HG03460 (cell line): ENCODE measurements around the gene RIPPLY3.

Source experiments
- ATAC-seq: cut with Tn5 transposase; IDR thresholded peaks from one replicate; pipeline ENCODE4 v1.9.1; 2021; ENCODE audit not compliant: unreplicated experiment

The RIPPLY3 gene, protein sequence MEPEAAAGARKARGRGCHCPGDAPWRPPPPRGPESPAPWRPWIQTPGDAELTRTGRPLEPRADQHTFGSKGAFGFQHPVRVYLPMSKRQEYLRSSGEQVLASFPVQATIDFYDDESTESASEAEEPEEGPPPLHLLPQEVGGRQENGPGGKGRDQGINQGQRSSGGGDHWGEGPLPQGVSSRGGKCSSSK

DNA sequence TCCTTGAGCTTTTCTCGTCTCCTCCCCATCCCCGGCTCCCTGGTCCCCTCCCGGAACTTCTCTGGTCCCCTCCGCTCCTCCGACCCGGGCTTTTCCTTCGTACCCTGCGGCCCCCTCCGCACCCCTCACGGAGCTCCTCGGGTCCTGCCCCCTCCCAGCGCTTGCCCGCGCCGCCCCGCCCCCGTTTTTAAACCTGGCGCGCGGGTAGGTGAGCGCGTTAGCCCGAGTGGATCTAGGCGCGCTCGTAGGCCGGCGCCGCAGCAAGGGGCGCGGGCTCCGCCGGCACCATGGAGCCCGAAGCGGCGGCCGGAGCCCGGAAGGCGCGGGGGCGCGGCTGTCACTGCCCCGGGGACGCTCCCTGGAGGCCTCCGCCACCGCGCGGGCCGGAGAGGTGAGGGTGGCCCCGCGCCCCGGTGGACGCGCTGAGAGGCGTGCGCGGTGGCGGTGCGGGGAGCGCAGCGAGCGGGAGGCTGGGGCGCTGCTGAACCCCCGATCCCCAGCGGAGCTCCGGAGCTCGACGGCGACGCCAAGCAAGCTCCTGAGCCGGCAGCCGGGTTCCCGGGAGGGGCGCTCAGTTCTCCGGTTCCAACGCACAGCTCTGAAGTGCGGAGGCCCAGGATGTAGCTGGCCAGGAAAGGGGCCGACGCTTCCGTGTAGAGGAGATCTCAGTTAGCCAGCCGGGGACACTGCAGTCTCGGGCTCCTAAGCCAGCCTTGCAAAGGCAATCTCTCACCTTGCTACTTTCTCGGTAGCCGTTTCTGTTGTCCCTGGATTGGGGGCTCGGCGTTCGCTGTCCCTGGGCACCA is at the start of gene RIPPLY3:
Gene RIPPLY3 (plus strand): TSS at position 217 of the 806 bp plus-strand sequence. CDS start 71 bp downstream, at position 288.
- no peak for ATAC-seq

DNA sequence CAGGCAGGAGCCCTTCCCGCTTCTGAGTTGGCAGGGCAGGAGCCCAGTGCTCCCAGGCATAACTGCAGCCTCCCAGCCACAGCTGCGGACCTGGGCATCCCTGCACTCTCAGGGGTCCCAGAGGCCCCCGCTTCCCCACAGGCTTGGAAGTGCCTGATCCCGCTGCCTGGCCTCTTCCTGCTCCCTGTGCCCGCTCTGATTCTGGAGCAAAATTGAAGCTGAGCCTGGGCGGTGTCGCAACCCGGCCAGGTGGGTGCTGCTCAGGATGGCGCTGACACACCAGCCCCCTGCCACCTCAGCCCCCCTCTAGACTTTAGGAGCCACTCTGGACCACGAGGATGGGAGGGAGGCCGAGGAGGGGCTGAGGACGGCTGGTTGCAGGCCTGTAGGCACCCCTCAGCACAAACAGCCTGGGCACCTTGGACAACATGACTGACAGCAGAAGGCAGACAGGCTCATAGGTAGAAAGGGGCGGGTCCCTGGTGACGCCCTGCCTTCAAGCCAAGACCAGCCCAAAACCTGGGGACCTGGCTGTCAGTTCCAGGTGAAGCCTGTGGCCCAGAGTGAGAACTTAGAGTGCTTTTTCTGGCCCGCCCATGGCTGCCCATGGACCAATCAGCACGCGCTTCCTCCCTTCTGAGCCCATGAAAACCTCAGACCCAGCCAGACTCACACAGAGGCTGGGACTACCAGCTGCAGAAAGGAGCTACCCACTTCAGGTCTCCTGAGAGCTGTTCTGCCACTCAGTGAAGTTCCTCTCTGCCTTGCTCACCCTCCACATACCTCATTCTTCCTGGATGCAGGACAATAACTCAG is 47.3 kb upstream of the RIPPLY3 start:
- no peak for ATAC-seq

DNA sequence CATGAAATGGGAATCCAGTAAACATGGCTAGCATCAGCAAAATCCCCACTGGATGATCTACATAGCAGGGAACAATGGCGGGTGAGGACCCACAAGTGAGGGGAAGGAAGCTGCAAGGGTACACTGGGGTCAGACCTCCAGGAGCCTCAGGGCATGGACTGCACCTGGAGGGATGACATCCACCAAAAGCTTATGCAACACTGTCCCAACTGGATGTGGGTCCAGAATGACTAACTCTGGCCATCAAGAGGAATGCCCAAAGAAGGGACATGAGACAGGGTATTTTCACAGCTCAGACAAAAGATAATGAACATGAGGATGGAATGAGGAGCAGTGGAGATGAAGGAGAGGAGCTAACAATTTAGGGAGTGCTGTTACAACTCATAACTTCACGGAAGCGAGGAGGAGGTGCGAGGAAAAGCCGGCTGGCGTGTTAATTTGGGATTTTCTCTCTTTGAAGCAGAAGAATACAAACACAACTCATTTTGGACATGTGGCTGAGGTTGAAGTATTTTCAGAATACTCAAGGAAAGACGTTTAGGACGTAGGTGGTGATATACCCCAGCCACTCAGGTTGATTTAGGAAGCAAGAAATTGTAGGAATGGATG is 45.7 kb upstream of the RIPPLY3 start:
- ATAC-seq: no peak

DNA sequence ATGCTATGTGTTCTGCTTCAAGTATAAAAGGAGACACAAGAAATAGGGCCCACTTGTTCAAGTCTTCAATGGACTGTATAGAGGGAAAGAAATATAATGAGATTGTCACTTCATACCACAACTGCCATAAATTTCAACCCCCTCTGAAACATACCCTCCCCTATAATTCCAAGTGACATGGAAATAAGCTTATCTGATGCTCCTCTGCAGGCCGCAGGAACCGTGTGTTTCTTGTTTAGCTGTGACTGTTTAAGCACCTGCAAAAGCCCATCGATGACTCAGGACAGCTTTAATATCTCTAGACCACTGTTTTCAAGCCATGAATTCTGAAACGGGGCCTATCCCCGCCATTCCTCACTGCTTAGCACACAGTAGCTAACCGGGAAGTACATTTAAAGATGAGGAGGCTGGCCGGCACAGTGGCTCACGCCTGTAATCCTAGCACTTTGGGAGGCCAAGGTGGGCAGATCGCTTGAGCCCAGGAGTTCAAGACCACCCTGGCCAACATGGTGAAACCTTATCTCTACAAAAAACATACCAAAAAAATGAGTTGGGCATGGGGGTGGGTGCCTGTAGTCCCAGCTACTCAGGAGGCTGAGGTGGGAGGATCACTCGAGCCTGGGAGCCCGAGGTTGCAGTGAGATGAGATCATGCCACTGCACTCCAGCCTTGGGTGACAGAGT is 44.3 kb upstream of the RIPPLY3 start:
- no peak for ATAC-seq

DNA sequence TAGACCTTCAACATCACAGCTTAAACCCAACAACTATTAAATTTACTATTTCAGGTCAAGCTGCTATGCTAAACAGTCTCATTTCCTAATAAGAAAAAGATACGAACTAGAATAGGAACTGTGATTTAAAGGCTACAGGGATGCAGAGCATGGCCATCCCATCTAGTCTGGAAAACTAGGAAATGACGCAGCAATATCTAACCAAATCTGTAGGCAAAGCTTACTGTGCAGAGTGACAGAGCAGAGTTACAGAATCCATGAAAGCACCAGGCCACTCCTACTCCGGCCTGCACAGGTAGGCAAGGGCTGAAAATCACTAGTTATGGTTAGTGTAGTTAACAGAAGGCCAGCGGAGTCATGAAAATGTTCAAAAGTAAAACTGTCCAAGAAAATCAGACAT is 42.1 kb upstream of the RIPPLY3 start:
- no peak for ATAC-seq

DNA sequence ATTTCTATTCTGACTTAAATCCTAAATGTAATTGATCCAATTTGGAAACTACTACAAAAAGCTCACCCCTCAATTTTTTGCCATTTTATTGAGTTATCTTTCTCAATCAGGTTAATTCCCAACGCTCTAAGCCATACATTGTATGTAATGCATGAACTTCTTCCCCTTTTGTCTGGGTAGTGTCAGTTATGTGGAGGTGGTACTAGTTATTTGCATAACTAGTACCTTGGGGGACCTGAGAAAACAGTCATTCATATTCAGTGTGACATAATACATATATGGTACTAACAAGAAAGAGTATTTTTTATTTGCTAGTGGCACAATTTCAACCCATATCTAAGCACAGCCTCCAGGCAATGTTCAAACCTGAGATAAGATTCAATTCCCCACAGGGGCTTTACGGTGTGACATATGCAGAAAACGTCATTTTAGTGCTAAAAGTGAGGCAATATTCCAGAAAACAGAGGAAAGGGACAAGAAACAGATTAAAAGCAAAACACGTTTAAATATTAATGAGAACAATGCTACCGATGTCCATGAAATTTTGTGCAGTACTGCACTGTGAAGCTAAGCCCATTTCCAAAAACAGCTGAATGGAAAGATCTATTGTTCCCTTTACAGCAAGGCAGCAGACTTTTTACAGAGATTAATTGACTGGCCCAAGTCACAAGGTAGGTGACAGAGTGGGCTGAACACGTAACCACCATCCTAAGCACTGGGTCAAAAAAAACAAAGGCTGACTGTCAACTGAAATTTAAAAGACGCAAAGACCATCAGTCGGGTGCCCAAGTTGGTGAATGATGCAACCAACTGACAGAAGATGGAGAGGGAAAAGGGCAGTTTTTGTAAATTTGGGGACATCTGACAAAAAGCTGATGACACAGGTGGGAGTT is 41.4 kb upstream of the RIPPLY3 start:
- ATAC-seq: no peak

DNA sequence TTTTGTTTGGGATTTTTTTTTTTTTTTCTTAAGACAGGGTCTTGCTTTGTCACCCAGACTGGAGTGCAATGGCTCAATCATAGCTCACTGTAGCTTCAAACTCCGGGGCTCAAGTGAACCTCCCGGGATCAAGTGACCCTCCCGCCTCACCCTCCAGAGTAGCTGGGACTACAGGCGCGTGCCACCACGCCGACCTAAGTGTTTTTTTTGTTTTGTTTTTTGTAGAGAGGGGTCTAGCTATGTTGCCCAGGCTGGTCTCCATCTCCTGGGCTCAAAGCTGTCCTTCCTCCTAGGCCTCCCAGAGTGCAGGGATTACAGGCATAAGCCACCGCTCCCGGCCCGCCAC is 40.8 kb upstream of the RIPPLY3 start:
- ATAC-seq: no peak

DNA sequence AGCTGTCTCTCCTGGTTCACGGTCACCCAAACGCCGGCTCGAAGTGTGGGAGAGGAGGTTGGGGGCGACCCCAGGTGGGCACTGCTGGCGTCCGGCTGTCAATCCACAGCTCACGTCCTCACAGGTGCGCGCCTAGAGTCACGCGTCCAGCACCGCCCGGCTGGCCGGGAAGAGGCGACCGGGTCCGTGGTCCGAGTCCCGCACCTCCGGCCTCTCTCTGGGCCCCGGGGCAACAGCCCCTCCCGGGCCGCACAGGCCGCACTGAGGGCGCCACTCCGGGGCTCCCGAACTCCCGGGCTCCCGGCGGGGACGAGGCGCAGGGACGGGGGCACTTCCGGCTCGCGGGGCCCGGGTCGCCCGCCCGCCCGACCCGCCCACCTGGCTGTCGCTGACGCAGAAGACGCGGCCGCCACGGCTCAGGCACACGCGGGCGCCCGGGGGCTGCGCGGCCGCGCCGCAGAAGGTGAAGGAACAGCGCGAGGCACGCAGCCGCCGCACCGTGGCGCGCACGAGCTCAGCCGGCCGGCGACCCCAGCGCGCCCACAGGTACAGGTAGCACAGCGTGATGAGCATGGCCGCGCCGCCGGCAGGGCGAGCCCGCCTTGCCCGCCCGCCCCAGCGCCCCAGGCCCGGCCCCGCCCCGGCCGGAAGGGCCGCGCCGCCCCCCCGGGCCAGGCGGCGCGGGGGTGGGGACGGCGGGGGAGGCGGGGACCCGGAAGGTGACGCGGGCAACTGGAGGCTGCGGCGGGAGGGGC is 40.3 kb upstream of the RIPPLY3 start, which contains the start of gene HLCS:
Gene HLCS (minus strand): TSS at position 604 of the 755 bp plus-strand sequence. CDS start 31 bp downstream, at position 573.
- peak; percentile 77 for ATAC-seq

DNA sequence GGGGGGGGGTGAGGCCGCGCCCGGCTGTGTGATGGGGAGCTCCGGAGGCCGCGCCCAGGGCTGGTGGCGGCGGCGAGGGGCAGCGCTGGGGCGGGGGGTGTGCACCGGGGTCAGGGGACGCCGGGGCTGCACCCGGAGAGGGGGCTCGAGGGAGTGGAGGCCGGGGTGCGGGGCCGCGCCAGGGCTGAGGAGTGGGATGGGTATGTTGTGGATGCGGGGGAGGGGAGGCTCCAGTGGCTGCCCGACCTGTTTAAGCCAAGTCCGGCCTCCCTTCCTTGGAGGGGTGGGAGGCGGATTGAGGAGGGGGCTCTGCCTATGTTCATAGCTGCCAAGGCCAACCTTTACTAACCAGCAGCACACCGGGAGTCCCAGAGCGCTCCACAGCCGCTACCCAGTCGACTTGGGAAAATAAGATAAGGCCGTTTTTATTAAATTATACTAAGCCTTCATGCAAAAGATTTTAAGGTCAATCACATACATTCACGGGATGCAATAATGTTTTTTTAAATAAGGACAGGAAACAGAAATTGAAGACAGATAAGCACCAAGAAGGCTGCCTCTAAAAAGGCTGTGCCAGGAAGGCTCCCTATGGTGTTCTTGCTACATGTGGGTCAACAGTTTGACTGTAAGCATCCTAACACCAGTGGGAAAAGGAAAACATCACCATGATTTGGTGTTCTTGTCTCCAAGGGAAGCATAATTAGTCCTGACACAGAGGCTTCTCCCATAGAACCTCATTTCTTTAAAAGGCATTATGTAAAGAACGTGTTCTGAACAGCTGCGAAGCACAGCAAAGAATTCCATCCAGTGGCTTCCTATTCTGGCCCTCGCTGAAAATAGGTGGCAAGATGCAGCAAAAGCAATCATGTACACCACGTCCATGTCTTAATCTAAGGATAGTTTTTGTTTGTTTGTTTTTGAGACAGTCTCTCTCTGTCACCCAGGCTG is 39.4 kb upstream of the RIPPLY3 start:
- no peak for ATAC-seq

DNA sequence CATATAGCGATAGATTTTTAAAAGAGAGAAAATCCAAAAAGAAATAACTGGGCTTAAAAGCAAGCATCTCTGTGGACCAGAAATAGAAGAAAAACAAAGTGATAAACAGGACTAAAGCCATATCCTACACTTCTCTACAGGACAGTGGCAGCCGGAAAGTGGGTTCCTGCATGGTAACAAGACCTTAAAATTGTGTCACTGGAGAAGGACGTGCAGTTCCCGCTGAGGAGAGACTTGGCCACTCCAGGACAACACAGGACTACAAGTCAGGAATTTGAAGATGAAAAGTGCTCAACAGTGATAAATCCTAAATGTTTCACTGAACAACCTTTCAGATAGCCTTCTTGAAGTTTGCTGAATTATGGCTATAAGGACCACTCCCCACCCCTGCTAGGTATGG is 38.1 kb upstream of the RIPPLY3 start:
- no peak for ATAC-seq

DNA sequence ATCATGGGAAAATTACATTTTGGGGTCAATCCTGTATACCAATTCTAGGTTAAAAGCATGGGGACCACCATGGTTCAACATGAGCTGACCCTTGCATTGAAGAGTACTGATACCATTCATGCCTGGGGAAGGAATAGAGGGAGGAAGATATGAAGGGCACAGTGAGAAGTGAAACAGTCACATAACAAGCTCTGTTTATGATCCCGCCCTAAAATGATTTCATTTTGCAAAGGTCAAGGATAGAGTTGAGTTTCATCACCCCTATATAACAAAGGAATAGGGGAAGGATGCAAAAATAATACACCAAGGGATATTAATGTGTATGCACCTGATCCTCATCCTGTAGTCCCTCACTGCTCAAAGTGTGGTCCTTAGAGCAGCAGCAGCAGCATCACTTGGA is 37.5 kb upstream of the RIPPLY3 start:
- no peak for ATAC-seq

DNA sequence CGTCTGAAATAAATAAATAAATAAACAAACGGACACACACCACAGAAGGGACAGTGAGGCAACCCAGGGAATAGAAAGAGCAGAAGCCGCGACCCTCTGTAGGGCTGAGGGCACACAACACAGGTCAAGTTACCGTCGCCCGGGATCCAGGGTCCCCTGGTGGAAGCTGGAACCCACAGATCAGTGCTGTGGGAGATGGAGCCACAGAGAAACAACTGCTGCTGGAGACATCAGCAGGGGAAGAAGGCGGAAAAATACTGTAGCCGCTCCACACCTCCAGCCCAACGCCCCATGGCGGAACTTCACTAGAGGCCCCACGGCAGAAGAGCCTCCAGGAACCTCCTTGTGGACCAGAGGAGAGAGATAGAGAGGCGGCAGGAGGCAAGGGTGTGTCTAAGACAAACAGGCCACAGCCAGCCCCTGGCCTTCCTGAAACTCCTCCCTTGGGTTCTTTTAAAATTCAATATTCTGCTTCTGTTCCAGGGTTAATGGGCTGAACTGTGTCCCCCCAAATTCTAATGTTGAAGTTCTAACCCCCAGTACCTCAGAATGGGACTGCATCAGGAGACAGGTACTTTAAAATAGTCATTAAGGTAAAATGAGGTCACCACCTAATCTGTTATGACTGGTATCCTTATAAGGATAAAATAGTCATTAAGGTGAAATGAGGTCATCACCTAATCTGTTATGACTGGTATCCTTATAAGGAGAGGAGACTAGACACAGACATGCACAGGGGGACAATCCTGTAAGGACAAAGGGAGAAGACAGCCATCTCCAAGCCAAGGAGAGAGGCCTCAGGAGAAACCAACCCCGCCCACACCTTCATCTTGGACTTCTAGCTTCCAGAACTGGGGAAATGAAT is 32.3 kb upstream of the RIPPLY3 start:
- ATAC-seq: no peak

DNA sequence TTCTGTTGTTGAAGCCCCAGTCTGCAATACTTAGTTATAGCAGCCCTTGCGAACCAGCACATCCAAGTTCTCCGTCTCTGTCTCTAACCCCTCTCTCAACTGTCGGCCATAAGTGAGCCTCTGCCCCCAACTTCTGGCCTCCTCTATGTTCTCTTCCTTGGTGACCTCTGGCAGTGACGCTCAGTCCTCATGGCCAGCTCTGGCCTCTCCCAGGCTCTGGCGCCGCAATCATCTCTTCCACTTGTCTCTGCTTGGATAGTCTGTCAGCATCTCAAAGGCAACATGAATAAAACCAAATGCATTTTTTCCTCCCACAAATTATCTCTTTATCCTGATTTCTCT is 31.7 kb upstream of the RIPPLY3 start:
- ATAC-seq: no peak

DNA sequence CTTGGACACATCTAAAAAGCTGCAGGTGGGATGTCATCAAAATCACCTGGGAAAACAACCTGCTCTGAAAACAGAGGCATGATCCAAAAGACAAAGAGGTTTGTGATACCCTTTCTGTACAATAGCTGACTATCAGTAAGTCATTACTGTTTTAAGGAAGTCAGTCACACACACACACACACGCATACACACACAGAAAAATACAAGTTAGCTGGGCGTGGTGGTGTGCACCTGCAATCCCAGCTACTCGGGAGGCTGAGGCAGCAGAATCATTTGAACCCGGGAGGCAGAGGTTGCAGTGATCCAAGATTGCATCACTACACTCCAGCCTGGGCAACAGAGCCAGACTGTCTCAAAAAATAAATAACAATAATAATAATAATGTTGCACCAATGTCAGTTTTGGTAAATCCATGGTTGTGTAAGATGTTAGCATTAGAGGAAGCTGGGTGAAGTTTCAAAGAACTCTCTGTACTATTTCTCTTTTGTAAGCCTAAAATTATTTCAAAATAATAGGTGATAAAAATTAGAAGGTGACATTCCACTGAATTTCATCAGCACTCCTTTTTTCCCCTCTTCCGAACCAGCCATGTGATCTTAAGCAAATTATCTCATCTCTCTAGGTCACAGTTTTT is 30.2 kb upstream of the RIPPLY3 start:
- no peak for ATAC-seq

DNA sequence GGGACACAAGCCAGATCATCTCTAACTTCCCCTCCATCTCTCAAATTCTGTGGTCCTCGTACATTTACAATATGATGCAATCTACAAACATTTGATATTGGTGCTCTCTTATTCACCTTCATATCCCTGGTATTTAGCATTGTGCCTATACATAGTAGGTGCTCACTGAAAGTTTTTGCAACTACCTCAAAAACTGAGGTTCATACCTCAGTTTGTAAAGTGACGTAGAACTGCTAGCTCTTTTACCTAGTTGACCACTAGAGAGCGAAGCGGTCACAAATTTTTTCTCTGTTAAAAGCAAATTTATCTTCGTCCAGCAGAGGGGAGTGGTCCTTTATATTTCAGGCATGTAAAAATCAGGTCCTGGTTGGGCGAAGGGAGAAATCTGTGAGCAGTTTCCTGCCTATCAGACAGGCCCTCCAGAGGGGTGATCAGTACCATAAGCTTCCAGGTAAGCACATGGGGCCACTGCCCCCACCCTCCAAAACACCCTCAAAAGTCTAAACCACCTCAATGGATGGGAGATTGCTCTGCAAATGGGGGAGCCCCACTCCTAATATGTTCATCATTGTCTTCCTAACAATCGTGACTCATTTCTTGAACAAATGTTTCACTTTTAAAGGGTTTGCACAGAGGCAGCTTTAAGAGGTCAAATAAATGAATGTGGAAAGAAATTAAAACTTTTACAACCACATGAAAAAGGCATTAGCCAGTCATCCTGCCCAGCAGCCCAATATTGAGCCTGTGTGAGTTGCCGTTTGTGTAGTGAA is 29.4 kb upstream of the RIPPLY3 start:
- ATAC-seq: peak; percentile 64
